C1 segment of cervical spinal cord (tissue), 14 donors: ENCODE data around the gene IL10RB.
A peak's percentile ranks its signal among the peaks of the same experiment; 100 is the strongest.
"Not testable (repeated sequence)": the region's sequence is repeated elsewhere in the genome, so short reads cannot be mapped to it uniquely, and the experiment has no call there.

Source experiments
- DNase-seq, 14 donors: peaks; one replicate each; lab custom pipeline; 2025; lab: John Stamatoyannopoulos, UW

Gene IL10RB

GRCh38 chr21:33240404-33240803 is 25.8 kb upstream of the IL10RB start:
- DNase-seq, result no peak

DNA sequence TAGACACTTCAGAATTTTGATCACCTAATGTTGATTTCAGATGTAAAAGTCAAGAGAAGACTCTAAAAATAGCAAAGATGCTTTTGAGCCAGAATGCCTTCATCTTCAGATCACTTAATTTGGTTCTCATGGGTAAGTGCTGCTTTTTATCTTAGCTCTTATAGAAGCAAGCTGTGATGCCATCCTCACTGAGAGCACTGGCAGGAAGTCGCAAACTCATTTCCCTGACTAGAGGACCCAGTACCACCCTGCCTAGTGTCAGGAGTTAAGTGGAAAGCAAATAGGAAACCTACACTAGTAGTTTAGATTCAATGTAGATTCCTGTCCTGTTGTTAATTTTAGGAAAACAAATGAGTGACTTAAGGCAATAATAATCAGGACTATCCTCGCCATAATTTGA is 24.3 kb upstream of the IL10RB start:
- DNase-seq, result no peak

- DNase-seq, result not testable (repeated sequence)
Measured at GRCh38 chr21:33242846-33243245, 23.3 kb upstream of the IL10RB start.

- no peak for DNase-seq
Measured at GRCh38 chr21:33244082-33244778, 21.9 kb upstream of the IL10RB start.

DNA sequence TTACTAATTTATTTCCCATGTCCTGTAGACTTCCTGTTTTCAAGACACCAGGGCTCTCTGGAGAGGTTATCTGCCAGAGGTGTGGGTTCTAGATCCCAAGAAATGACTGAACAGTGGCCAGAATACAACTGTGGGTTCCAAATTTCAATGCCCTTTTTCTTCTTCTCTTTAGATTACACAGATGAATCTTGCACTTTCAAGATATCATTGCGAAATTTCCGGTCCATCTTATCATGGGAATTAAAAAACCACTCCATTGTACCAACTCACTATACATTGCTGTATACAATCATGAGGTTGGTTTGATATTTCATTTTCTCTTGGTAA is 21.4 kb upstream of the IL10RB start:
- DNase-seq, result no peak

DNA sequence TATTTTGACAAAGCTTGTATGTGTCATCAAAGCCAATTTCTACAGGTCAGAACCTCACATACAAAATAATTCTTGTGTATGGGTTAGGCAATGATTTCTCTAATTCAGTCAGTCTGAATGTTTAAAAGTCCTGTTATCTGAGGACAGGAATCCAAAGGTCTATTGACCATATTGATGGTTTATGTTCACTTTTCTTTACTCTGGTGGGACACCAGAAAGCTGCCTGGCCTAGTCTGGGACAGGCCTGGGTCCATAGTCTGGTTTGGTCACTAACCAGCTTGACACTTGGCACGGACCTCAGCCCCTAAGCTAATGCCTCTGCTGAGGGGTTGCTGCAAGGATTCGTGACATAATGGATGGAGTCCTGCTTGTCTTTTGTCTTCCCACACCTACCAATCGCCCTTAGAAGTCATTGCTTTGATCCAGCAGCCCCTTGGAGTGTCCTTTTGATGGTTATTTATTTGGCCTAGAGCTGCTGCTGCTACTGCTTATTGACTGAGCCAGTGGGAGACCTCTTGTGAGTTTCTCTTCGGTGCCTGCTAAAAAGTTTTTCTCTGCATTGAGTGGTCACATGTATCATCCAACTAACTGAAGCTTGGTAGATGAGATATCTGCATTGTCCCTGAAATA is 20.8 kb upstream of the IL10RB start:
- DNase-seq, result no peak

- DNase-seq, result no peak
Measured at GRCh38 chr21:33246506-33246905, 19.7 kb upstream of the IL10RB start.

DNA sequence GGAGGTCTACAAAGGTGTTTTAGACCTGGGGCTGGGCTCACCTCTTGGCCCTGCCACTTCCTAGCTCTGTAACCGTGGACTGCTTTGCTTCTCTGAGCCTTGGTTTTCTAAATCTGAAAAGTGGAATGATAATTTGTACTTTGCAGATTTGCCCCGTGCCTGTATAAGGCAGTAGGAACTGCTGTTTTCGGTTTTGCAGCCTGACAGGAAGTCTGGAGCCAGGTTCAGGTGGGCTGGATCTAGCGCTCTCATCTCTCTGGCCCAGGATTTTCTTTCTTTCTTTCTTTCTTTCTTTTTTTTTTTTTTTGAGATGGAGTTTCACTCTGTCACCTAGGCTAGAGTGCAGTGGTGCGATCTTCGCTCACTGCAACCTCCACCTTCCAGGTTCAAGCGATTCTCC is 19.2 kb upstream of the IL10RB start:
- DNase-seq, result no peak

GRCh38 chr21:33247599-33247998 is 18.6 kb upstream of the IL10RB start:
- no peak for DNase-seq

DNA sequence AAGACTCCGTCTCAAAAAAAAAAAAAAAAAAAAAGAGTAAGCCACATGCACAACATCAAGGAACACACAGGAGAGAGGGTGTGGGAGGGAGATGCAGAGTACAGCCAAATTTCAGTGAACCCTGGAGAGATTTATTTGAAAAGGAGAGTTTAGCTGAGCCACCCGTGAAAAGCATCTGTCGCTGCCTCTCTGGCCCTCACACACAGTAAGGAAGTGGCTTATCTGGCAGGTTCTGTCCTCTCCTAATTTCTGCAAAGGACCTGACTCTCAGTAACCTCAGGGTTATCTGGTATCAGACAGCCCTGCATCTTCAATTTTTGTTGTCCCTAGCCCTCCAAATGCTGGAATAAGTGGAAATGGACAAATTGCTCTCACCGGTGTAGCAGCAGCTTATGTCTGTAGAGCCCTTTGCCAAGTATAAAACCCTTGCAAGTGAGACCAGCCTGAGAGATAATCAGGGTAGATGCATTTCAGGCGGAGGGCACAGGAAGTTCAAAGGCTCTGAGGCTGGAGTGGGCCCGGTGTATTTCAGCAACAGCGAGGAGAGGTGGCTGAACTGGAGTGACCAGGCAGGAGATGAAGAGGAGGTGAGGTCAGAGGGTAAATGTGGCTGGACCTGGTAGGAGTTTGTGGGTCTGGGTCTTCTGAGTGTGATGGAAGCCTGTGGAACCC is 16.7 kb upstream of the IL10RB start:
- no peak for DNase-seq

DNA sequence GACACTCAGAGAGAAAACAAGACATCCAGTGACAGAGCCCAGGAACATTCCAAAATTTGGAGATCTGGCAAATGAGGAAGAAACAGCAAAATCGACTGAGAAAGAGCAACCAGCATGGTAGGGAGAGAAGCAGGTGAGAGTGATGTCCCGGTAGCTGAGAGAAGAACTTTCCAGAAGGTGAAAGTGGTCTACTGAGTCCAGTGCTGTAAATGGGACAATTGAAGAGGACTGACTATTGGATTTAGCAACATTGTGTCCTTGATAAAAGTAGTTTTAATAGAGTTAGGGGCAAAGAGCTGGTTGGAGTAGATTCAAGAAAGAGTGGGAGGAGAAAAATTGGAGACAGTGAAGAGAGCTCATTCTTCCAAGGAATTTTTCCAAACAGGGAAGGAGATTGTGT is 15.0 kb upstream of the IL10RB start:
- DNase-seq, result no peak

- not testable (repeated sequence) for DNase-seq
Measured at GRCh38 chr21:33253382-33253781, 12.8 kb upstream of the IL10RB start.

GRCh38 chr21:33254766-33255165 is 11.4 kb upstream of the IL10RB start:
- DNase-seq, result no peak

GRCh38 chr21:33255404-33255803 is 10.8 kb upstream of the IL10RB start:
- DNase-seq, result no peak

- DNase-seq, result no peak
Measured at GRCh38 chr21:33256019-33256418, 10.1 kb upstream of the IL10RB start.

GRCh38 chr21:33257094-33257803 is 8.9 kb upstream of the IL10RB start:
- DNase-seq, result no peak

DNA sequence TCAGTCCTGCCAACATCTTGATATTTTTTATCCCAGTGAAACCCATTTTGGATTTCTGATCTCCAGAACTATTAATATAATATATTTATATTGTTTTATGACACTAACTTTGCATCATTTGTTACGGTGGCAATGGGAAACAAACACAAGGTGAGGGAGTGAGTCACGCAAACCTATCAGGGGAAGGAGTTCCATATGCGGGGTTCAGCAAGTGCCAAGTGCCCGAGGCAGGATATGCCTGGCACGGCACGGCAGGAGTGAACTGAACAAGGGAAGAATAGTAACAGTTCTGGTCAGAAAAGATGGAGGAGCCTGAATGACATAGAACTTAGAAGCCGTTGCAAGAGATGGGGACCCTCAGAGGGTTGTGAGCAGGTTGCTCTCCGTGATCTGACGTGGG is 7.7 kb upstream of the IL10RB start:
- DNase-seq, result no peak

DNA sequence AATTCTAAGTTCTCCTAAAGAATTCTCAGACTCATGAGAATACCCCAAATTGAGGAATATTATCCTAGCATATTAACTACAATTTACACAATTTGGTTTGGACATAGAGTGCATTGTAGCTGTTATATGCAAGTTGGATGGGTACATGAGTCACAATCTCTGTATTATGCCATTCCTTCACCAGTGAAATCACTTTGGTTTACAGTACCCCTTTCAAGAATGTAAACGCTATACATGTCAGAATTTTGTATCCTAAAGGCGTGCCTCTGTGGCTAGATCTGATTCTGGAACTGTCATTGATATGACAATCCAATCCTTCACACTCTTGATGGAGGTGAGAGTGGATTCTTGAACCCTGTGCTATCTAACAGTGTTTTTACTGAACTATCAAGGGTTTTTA is 6.7 kb upstream of the IL10RB start:
- no peak for DNase-seq

DNA sequence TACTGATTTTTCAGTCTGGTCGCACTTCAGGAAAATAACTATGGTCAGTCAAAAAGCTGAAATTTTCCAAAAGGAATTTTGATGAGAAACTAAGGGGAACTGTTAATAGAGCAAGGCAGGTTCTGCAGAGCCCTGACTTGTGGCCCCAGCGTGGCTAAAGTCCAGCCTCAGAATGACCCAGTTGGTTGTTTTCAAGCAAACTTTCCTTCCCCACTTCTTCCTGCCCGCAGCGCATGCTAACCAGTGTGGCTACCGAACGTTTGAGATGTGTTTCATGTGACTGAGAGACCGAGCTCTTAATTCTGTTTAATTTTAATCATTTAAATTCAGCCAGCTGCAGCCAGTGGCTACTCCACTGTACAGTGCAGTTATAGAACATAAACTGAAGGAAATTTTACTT is 6.2 kb upstream of the IL10RB start:
- DNase-seq, result peak in 6 of 14 donors; percentile 7 to 34 (median 18)

DNA sequence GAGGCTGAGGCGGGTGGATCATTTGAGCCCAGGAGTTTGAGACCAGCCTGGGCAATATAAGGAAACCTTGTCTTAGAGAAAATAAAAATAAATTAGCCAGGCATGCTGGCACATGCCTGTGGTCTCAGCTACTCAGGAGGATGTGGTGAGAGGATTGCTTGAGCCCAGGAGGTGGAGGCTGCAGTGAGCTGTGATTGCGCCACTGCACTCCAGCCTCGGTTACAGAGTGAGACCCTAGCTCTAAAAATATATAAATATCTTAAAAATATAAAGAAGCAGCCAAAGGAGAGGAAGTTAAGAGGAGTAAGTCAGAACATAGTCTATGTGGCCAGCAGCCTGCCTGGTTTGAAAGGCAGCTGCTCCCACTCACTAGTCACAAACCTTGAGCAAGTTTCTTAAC is 4.5 kb upstream of the IL10RB start:
- DNase-seq, result peak in 3 of 14 donors; percentile 3 to 16 (median 14)

- no peak for DNase-seq
Measured at GRCh38 chr21:33262921-33263320, 3.2 kb upstream of the IL10RB start.

- DNase-seq, result no peak
Measured at GRCh38 chr21:33264561-33264960, 1.6 kb upstream of the IL10RB start.

DNA sequence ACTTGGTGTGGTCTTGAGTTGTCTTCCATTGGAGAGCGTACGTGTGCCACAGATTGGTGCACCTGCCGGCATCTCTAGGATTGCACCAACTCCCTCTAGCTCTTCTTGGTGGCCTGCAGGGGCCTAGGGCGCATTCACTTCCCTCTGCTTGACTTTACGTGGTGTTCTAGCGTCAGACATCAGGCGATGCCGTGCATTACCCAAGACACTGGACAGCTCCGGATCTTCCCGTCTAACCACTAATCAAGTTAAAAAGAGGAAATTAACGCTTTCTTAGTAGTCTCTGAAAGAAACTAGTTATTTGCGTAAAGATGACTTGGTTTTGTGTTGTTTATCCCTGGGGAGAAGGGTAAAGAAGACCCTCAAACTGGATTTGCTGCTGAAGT is 510 bp upstream of the IL10RB start:
- peak in 8 of 14 donors; percentile 17 to 44 (median 26) for DNase-seq
